ENCODE measurements around the gene PCGF6. TPM values are rescaled to one million over a fixed set of nuclear protein-coding genes. Genes with fewer than 3 reads are reported as not detected.

The PCGF6 gene
- total and polyA plus RNA-seq, 2 donors (not counting 1 experiment from before 2014, with no cell fraction given): 3.5 to 7.4 TPM

Small RNA genes within 50 kb of the gene (small RNA-seq; reads per million reads assigned to genes)
- gene RNU11-3P (ENCODE audit: insufficient read length, low read depth, low replicate concordance): not detected

Other genes starting within 250 kb of the PCGF6 start
- gene NT5C2, start 157.9 kb downstream of the PCGF6 start, total RNA-seq: 80.8 and 91.0 TPM in 2 replicates
- 38.6 and 53.6 TPM in 2 replicates for gene NT5C2, start 157.9 kb downstream of the PCGF6 start, polyA plus RNA-seq
- gene RPEL1, start 105.3 kb downstream of the PCGF6 start, total RNA-seq: not detected in 2 replicates
- not detected in 2 replicates for gene RPEL1, start 105.3 kb downstream of the PCGF6 start, polyA plus RNA-seq
- not detected in 2 replicates for gene INA, start 74.0 kb downstream of the PCGF6 start, total RNA-seq
- 0.03 TPM in 1 of 2 replicates, not detected in the other for gene INA, start 74.0 kb downstream of the PCGF6 start, polyA plus RNA-seq
- 5.5 and 6.5 TPM in 2 replicates for gene TAF5, start 16.8 kb upstream of the PCGF6 start, total RNA-seq
- gene TAF5, start 16.8 kb upstream of the PCGF6 start, polyA plus RNA-seq: 2.4 and 3.8 TPM in 2 replicates
- 96.6 and 107 TPM in 2 replicates for gene ATP5MK, start 45.3 kb upstream of the PCGF6 start, total RNA-seq
- gene ATP5MK, start 45.3 kb upstream of the PCGF6 start, polyA plus RNA-seq: 99.9 and 134 TPM in 2 replicates
- gene PDCD11, start 45.5 kb upstream of the PCGF6 start, total RNA-seq: 36.4 and 42.3 TPM in 2 replicates
- gene PDCD11, start 45.5 kb upstream of the PCGF6 start, polyA plus RNA-seq: 15.9 and 17.9 TPM in 2 replicates
- gene CALHM2, start 101.2 kb upstream of the PCGF6 start, total RNA-seq: 42.8 and 46.2 TPM in 2 replicates
- 3.4 and 16.3 TPM in 2 replicates for gene CALHM2, start 101.2 kb upstream of the PCGF6 start, polyA plus RNA-seq
- 0.34 and 0.41 TPM in 2 replicates for gene CALHM1, start 107.8 kb upstream of the PCGF6 start, total RNA-seq
- 0.06 and 0.16 TPM in 2 replicates for gene CALHM1, start 107.8 kb upstream of the PCGF6 start, polyA plus RNA-seq
- gene CALHM3, start 128.1 kb upstream of the PCGF6 start, total RNA-seq: not detected in 2 replicates
- not detected in 2 replicates for gene CALHM3, start 128.1 kb upstream of the PCGF6 start, polyA plus RNA-seq
- gene NEURL1, start 142.6 kb upstream of the PCGF6 start, total RNA-seq: 0.30 and 0.46 TPM in 2 replicates
- 0.57 and 0.74 TPM in 2 replicates for gene NEURL1, start 142.6 kb upstream of the PCGF6 start, polyA plus RNA-seq

Measured in B cell (primary cell).